ENCODE results near the gene BFSP1. TPM values are rescaled to one million over a fixed set of nuclear protein-coding genes. Genes with fewer than 3 reads are reported as not detected.

BFSP1 gene
- total and polyA plus RNA-seq, 2 donors (not counting 3 experiments of a cell fraction or from before 2014, with no cell fraction given) = 3.1 to 5.2 TPM

GRCh38 chr20:17507032-17507431 is 24.1 kb downstream of the BFSP1 start:
- Histone ChIP-seq H3K27me3 (ENCODE audit: control insufficient read depth in 2 of 2, insufficient read depth in 2 of 2, low read length in 2 of 2) (no peaks in the 10 kb centered on the region), H4K20me1 (replicated peaks; ENCODE audit: control insufficient read depth, extremely low read depth, insufficient read depth, low read length) (no peaks in the 10 kb centered on the region), H3K4me2 (ENCODE audit: insufficient read depth, low read length) (no peak overlapping the region), H3K27ac (ENCODE audit: insufficient read depth, low read depth, low read length) (no peak overlapping the region), H3K9ac (replicated peaks; ENCODE audit: extremely low read depth, insufficient read depth, low read length) (no peak overlapping the region), H2AFZ (ENCODE audit: low read depth, low read length) (no peak overlapping the region), H3K4me3 (replicated peaks in 1 of 3; ENCODE audit: insufficient read depth in 1 of 3, low read depth in 1 of 3, low read length in 3 of 3) (no peak overlapping the region), H3K4me1 (ENCODE audit: control insufficient read depth, extremely low read depth, insufficient read depth, low read length) (peaks cover 13% of the 10 kb centered on the region), H3K9me3 (replicated peaks; ENCODE audit: control insufficient read depth, insufficient read depth, low read length) (no peaks in the 10 kb centered on the region), H3K79me2 (ENCODE audit: control insufficient read depth, insufficient read depth, low read length) (no peaks in the 10 kb centered on the region), H3K36me3 (ENCODE audit: control insufficient read depth in 2 of 2, extremely low read depth in 1 of 2, insufficient read depth in 2 of 2, low read length in 2 of 2) (no peaks in the 10 kb centered on the region), H3K9me1 (replicated peaks; ENCODE audit: control insufficient read depth, extremely low read depth, insufficient read depth, low read length) (no peaks in the 10 kb centered on the region)
- CTCF ChIA-PET = interaction anchor here (3.3 kb wide), 1 partner anchor 109 kb away, joined by 58 read pairs; no protein-coding TSS in a partner anchor
- POLR2A ChIA-PET = no interaction called here
- no peak for FAIRE-seq
- TF ChIP-seq FOS (IDR thresholded peaks at IDR 0.05; ENCODE audit: borderline replicate concordance, insufficient read depth, low read length) = no peak
- TF ChIP-seq POLR2AphosphoS5 (IDR thresholded peaks at IDR 0.05; ENCODE audit: insufficient read depth, low read depth, low read length) = no peak
- TF ChIP-seq CTCF (IDR thresholded peaks at IDR 0.05; ENCODE audit: extremely low read depth in 1 of 2, insufficient read depth in 1 of 2, low read depth in 1 of 2, low read length in 2 of 2) = no peak
- no peak for TF ChIP-seq POLR2A (IDR thresholded peaks at IDR 0.05; ENCODE audit: low read depth, low read length)
- TF ChIP-seq JUN (IDR thresholded peaks at IDR 0.05; ENCODE audit: borderline replicate concordance, insufficient read depth, insufficient read length, low read depth) = no peak
- TF ChIP-seq MYC (IDR thresholded peaks at IDR 0.05; ENCODE audit: low read depth, low read length) = no peak
- TF ChIP-seq MAX (IDR thresholded peaks at IDR 0.05; ENCODE audit: insufficient read depth, insufficient read length) = no peak
- no peak for TF ChIP-seq EZH2 (IDR thresholded peaks at IDR 0.05; ENCODE audit: borderline replicate concordance, low read depth, low read length, severe bottlenecking)
- no peak for TF ChIP-seq GATA2 (IDR thresholded peaks at IDR 0.05; ENCODE audit: insufficient read depth, insufficient read length, low read depth, low read length)
- no peak for DNase-seq (ENCODE audit: low read depth, low spot score)
- dilution Hi-C loops (cut with MboI; ENCODE audit: extremely low pct_ligation_motif_present, low sequenced_read_pairs) (no loop called here), intact Hi-C loops (cut with micrococcal nuclease) (no loop called here)
- no TSS peak for BruUV-seq (replicated peaks)

Data from endothelial cell of umbilical vein (primary cell).